Endometrial microvascular endothelial cells (primary cell): ENCODE measurements around the gene SNX8. TPM values are rescaled to one million over a fixed set of nuclear protein-coding genes. Genes with fewer than 3 reads are reported as not detected.

Source experiments
- in situ Hi-C: cut with HindIII; loops from 2 replicates; pipeline ENCODE4 v1.10.0; 2017; ENCODE audit warnings: low sequenced_read_pairs, low pct_unique_long_range_greater_than_20kb; ENCODE audit errors: inconsistent ontology term
- total RNA-seq: library from RNA; depleted of rRNA; stranded (reverse); fragments of >200 nt; gene quantifications from one replicate; pipeline ENCODE4 v1.2.3, GENCODE V29; 2015; ENCODE audit errors: inconsistent ontology term

Gene SNX8
- total RNA-seq, 1 donor from 2014 or later, result 23.9 TPM

DNA sequence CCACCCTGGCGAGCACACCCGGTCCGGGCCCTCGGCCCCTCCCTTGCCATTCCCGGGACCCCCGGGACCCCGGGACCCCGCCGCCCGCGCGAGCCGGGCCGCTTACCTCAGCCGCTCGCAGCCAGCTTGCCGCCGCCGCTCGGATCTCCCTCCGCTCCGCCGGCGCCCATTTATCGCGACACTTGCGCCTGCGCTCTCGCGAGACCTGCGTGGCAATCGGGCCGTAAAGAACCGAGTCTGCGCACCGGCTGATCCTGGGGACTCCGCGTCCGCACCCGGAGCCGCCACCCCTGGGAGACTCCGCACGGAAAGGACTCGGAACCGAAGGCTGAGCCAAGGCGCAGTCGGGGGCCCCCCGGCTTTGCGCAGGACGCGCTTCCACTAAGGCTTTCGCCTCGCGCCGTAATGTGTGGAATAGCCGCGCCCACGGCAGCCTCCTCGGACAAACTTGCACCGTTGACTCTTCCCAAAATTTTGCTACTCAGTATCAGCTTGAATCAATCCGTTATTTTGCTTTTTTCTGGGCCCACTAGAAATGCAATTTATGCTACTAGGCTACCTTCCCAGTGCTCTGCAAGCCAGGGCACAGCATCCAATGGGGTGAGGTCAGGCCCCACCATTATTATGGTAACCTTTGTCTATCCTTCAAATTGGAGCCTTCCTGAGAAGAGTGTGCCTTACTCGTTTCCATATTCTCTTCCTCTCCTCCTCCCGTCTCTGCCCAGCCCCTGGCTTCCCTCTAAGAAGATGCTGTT, 81.3 kb downstream of the SNX8 start, which contains the start of gene MAD1L1:
Gene MAD1L1, minus strand, starts transcription at position 180 of the 755 bp plus-strand sequence. CDS start 2,812 bp downstream, outside the sequence.
- in situ Hi-C loops, result no loop called here

- in situ Hi-C loops, result no loop called here
Observed at GRCh38 chr7:2231992-2232765, 82.1 kb downstream of the SNX8 start.

DNA sequence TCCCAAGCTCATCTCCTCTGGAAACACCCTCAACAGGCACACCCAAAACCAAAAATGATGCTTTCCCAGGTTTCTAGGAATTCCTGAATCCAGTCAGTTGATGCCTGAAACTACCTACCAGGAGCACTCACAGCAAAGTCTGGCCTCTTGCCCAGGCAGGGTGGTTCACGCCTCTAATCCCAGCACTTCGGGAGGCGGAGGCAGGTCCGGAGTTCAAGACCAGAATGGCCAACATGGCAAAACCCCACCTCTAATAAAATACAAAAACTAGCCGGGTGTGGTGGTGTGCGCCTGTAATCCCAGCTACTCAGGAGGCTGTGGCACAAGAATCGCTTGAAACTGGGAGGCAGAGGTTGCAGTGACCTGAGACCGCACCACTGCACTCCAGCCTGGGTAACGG, 83.4 kb downstream of the SNX8 start:
- in situ Hi-C loops, result no loop called here

DNA sequence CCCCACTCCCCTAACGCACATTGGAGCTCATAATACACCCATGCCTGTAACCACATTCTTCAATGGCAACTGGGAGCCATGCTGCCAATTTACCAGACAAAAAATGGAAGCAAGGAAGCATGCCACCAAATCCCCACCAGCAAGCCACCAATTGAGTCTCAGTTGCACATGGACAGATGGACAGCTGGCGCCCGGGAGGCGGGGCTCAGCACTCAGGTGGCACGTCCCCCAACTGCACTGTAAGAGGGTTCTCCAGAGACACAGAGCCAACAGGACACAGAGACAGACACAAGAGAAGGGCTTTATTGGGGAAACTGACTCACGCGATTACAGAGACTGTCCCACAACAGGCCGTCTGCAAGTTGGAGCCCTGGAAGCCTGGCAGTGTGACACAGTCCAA, 84.0 kb downstream of the SNX8 start:
- in situ Hi-C loops, result no loop called here

- in situ Hi-C loops, result no loop called here
Observed at GRCh38 chr7:2229467-2229866, 84.8 kb downstream of the SNX8 start.

DNA sequence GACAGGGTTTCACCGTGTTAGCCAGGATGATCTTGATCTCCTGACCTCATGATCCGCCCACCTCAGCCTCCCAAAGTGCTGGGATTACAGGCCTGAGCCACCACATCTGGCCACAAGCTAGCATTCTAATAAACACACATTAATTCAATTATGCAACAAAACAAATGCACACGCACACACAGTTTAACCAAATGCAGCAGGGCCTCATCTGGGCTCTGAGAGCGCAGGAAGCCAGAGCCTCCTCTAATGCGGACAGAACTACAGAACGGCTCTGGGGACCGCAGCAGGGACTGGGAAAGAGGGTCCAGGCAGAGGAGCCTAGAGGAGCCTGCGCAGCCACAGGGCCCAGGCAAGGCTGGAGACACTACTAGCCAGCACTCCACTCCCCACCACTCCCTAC, 85.3 kb downstream of the SNX8 start:
- in situ Hi-C loops, result no loop called here

DNA sequence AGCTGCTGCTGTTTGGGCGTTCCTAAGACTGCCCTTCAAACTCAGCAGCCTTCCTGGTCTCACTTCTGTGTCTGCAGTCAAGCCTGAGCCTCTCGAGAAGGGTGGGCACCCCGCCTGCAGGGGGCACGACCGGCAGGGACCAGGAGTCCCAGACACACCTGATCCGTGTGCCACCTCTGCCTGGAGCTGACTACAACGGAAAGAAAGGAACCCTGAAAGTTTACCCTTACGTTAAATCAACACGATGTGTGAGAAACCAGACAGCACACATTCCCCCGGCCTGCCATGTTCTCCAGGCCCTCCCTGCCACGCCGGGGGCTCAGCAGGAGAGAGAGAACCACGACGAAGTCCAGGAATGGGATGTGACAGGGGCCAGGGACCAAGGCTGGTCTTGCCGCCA, 86.5 kb downstream of the SNX8 start:
- in situ Hi-C loops, result no loop called here

DNA sequence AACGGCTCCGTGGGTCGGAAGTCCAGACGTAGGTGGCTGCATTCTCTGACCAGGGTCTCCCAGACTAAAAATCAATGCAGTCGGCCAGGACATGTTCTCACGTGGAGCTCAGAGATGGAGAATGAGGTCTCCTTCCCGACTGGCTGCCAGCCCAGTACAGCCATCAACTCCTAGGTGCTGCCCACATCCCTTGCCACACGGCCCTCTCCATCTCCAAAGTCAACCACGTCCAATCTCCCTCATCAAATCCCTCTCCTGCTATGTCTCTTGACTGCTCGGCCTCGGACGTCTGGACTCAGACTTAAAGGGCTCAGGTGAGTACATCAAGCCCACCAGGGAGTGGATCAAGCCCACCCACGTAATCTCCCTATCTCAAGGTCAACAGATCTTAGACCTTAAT, 88.4 kb downstream of the SNX8 start:
- in situ Hi-C loops, result no loop called here

- in situ Hi-C loops, result no loop called here
Observed at GRCh38 chr7:2225336-2225735, 88.9 kb downstream of the SNX8 start.

- in situ Hi-C loops, result no loop called here
Observed at GRCh38 chr7:2224934-2225333, 89.3 kb downstream of the SNX8 start.

DNA sequence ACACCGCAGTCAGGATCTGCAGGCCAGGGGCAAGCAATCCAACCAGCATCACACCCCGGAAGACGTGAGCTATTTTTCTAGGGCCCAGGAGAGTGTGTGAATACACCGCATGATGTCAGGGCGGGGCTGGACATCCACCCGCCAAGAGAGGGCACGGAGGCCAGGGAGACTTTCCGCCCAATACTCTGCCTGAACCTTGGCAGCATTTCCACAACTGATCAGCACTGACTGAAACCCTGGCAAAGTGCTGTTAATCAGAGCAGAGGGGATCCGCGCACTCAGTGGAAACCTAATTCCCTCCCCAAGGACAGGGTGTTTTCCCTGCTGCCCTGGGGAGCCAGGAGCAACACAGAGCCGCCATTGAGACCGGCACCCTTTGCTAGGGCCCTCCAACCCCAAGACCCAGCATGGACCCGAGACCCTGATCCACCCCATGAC, 89.7 kb downstream of the SNX8 start:
- in situ Hi-C loops, result no loop called here

GRCh38 chr7:2223321-2223720, 90.9 kb downstream of the SNX8 start:
- in situ Hi-C loops, result no loop called here

- in situ Hi-C loops, result no loop called here
Observed at GRCh38 chr7:2222516-2222915, 91.7 kb downstream of the SNX8 start.

DNA sequence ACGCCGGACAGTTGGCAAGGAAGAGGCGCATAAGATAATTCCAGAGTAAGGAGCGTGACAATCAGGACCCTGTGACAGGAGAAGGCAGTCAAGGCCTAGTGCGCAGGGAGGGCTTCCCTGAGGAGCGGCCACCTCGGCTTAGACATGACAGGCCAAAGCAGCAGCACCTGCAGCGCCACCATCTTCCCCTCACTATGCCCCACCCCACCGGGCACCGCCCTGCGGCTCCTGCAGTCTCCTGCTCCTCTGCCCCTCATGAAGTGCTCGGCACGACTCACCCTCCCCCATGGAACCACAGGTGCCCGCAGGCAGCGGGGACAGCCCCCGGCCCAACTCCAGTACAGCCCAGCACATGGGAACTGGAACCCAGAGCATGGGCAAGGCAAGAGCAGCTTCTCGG, 93.3 kb downstream of the SNX8 start:
- in situ Hi-C loops, result no loop called here

GRCh38 chr7:2220506-2220905, 93.7 kb downstream of the SNX8 start:
- in situ Hi-C loops, result no loop called here

DNA sequence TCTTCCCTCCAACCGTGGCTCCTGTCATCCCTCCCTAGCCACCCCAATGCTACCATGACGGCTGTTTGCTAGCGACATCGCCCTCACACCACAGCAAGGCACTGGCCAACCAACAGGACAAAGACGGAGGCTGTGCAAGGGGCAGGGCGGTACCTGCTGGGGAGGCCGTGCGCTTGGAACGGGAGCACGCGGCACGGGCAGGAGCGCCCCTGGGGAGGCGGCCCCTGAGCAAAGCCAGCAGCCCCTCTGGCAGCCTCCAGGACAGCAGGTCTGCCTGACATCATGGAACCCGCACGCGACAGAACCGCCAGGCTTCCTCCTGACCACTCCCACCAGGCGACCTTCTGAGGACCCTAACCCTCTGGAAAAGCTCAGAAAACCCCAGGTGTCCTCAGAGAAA, 94.2 kb downstream of the SNX8 start:
- in situ Hi-C loops, result no loop called here

GRCh38 chr7:2219606-2220005, 94.6 kb downstream of the SNX8 start:
- in situ Hi-C loops, result no loop called here

DNA sequence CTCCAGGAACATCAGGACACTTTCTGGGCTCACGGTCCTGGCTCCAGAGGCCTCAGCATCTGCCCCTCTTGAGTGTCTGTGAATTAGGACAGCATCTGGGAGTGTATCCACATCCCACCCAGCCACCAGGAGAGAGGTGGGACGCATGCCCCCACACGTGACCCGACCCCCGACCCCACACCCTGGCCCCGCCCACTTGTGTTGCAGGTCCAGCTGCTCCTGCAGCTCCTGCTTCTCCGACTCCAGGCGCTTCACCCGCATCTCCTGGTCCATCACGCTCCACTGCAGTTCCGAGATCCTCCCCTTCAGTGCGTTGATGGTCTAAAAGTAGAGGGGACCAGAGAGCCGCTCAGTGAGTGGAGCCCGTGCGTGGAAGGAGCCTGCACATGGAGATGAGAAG, 95.1 kb downstream of the SNX8 start:
- in situ Hi-C loops, result no loop called here

DNA sequence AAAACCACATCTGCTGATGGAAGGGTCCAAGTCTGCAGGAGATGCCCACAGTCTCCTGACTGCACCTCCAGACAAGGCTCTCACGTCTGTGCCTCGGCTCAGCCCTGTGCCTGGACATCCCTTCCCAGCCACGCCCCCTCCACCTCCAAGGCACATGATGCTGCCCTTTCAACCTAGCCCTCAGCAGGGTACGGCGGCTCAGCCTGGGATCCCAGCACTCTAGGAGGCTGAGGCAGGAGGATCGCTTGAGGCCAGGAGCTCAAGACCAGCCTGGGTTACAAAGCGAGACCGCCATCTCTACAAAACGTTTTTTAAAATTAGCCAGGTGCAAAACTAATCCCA, 95.8 kb downstream of the SNX8 start:
- in situ Hi-C loops, result no loop called here

GRCh38 chr7:2217716-2218443, 96.4 kb downstream of the SNX8 start:
- in situ Hi-C loops, result no loop called here
